CD4-positive, alpha-beta T cell (primary cell): ENCODE results near the gene USP35. TPM values are rescaled to one million over a fixed set of nuclear protein-coding genes. Genes with fewer than 3 reads are reported as not detected.
A peak's percentile ranks its signal among the peaks of the same experiment; 100 is the strongest.

Experiments
- ATAC-seq: fragments of 200-7000 bp; cut with Tn5 transposase; one replicate; pipeline ENCODE4 v1.10.0; 2022; ENCODE audit warnings: mild to moderate bottlenecking; ENCODE audit not compliant: poor library complexity
- CTCF ChIA-PET: fragments of 350-600 bp; sonication (Branson Sonifier 250); formaldehyde crosslinking; loops from one replicate; lab custom pipeline; 2021; ENCODE audit warnings: antibody characterized with exemption, inconsistent platforms; lab: Charles Lee
- POLR2A ChIA-PET: fragments of 350-600 bp; sonication (Branson Sonifier 250); formaldehyde crosslinking; loops from one replicate; lab custom pipeline; 2021; ENCODE audit warnings: antibody characterized with exemption, inconsistent platforms; lab: Charles Lee
- DNase-seq, 14 experiments: peaks; one replicate each; pipeline ENCODE4 v3.0.0-alpha.2; 2013 to 2020; ENCODE audit warnings: mixed read lengths in 2 of 14
- H3K27ac ChIP-seq, 2 donors: one replicate each; pipeline versions ENCODE4 v1.5.1 to v1.7.0; 2013; ENCODE audit warnings: low read length in 2 of 2, low read depth in 1 of 2, mild to moderate bottlenecking in 1 of 2
- H3K27me3 ChIP-seq, 2 experiments: 1 replicate in 1 of 2; 2 replicates in 1 of 2; pipeline versions ENCODE4 v1.6.1 to v1.7.0; 2013; ENCODE audit warnings: low read length in 2 of 2, control low read depth in 1 of 2, mild to moderate bottlenecking in 1 of 2, moderate library complexity in 1 of 2; ENCODE audit not compliant: insufficient read depth in 2 of 2, control insufficient read depth in 1 of 2
- H3K36me3 ChIP-seq: one replicate; pipeline ENCODE4 v1.6.1; 2013; ENCODE audit warnings: low read length, control low read depth; ENCODE audit not compliant: insufficient read depth
- H3K4me1 ChIP-seq: one replicate; pipeline ENCODE4 v1.6.1; 2013; ENCODE audit warnings: low read length, control low read depth; ENCODE audit not compliant: insufficient read depth
- H3K4me3 ChIP-seq: one replicate; pipeline ENCODE4 v1.5.1; 2013; ENCODE audit warnings: mild to moderate bottlenecking, low read length, moderate library complexity
- H3K9me3 ChIP-seq, 2 experiments: 1 replicate in 1 of 2; 2 replicates in 1 of 2; pipeline versions ENCODE4 v1.6.1 to v1.7.0; 2013; ENCODE audit warnings: low read length in 2 of 2, mild to moderate bottlenecking in 2 of 2, control low read depth in 1 of 2, moderate library complexity in 1 of 2; ENCODE audit not compliant: control insufficient read depth in 1 of 2, insufficient read depth in 1 of 2
- H3K27ac Mint-ChIP-seq: one replicate; pipeline ENCODE4 v1.8.0; 2020; ENCODE audit warnings: mixed read lengths
- H3K27me3 Mint-ChIP-seq: one replicate; pipeline ENCODE4 v1.8.0; 2021; ENCODE audit warnings: mixed read lengths
- H3K36me3 Mint-ChIP-seq: one replicate; pipeline ENCODE4 v1.8.0; 2021; ENCODE audit warnings: low read depth, mixed read lengths
- H3K4me1 Mint-ChIP-seq: one replicate; pipeline ENCODE4 v1.8.0; 2021; ENCODE audit warnings: low read depth, mixed read lengths
- H3K4me3 Mint-ChIP-seq: one replicate; pipeline ENCODE4 v1.8.0; 2020; ENCODE audit warnings: mild to moderate bottlenecking, mixed read lengths
- H3K9me3 Mint-ChIP-seq: one replicate; pipeline ENCODE4 v1.8.0; 2020; ENCODE audit warnings: mixed read lengths
- CTCF ChIP-seq: fragments of 200-600 bp; IDR thresholded peaks from one replicate; pipeline ENCODE4 v1.8.0; 2022; ENCODE audit warnings: antibody characterized with exemption, mild to moderate bottlenecking
- intact Hi-C, 2 experiments: fragments of 100-400 bp; cut with DNase I in 1 of 2; cut with micrococcal nuclease in 1 of 2; formaldehyde crosslinking; loops; one replicate each; pipeline versions ENCODE4 v1.15.1 to v1.9.0; 2023 to 2025; cut with DNase I, micrococcal nuclease
- total RNA-seq, 174 experiments: library from RNA in 2 of 174; stranded (reverse) in 2 of 174; gene quantifications; one replicate each; pipeline ENCODE4 v1.2.3 and lab custom pipeline; 2021 to 2026

Gene USP35
- total RNA-seq, 2 experiments from 2014 or later = 29.2 to 33.1 TPM

GRCh38 chr11:78210000-78210608, 21.4 kb downstream of the USP35 start:
- Histone ChIP-seq H3K27ac (no peak overlapping the region), H3K4me1 (peaks cover 16% of the 10 kb centered on the region), H3K27me3 (no peaks in the 10 kb centered on the region), H3K4me3 (no peak overlapping the region), H3K9me3 (no peaks in the 10 kb centered on the region), H3K36me3 (peaks cover 40% of the 10 kb centered on the region)
- Mint-ChIP-seq H3K4me3 (no peak overlapping the region), H3K9me3 (no peaks in the 10 kb centered on the region), H3K27me3 (no peaks in the 10 kb centered on the region), H3K36me3 (peaks cover 62% of the 10 kb centered on the region), H3K27ac (peak overlapping the region; percentile 59), H3K4me1 (peaks cover 34% of the 10 kb centered on the region)
- intact Hi-C loops = no loop called here
- peak in 1 of 14 experiments; percentile 25 for DNase-seq
- CTCF ChIA-PET = no interaction called here
- POLR2A ChIA-PET = no interaction called here
- TF ChIP-seq CTCF = no peak
- no peak for ATAC-seq

GRCh38 chr11:78211565-78211964, 22.8 kb downstream of the USP35 start:
- Histone ChIP-seq H3K4me1 (peaks cover 10% of the 10 kb centered on the region), H3K27ac (no peak overlapping the region), H3K36me3 (peaks cover 40% of the 10 kb centered on the region), H3K4me3 (no peak overlapping the region), H3K9me3 (no peaks in the 10 kb centered on the region), H3K27me3 (no peaks in the 10 kb centered on the region)
- Mint-ChIP-seq H3K4me3 (no peak overlapping the region), H3K27me3 (no peaks in the 10 kb centered on the region), H3K36me3 (peaks cover 67% of the 10 kb centered on the region), H3K27ac (peak overlapping the region; percentile 59), H3K9me3 (no peaks in the 10 kb centered on the region), H3K4me1 (peaks cover 25% of the 10 kb centered on the region)
- CTCF ChIA-PET = no interaction called here
- DNase-seq (no peak), ATAC-seq (no peak)
- intact Hi-C loops = no loop called here
- POLR2A ChIA-PET = no interaction called here
- TF ChIP-seq CTCF = no peak

GRCh38 chr11:78212586-78213371, 24.1 kb downstream of the USP35 start:
- no peak overlapping the region for H3K27ac ChIP-seq
- H3K27ac Mint-ChIP-seq = no peak overlapping the region
- ATAC-seq (no peak), DNase-seq (peak in 1 of 14 experiments; percentile 1)
- ChIA-PET CTCF (no interaction called here), POLR2A (no interaction called here)
- no peaks in the 10 kb centered on the region for H3K9me3 Mint-ChIP-seq
- H3K36me3 ChIP-seq = peaks cover 35% of the 10 kb centered on the region
- peaks cover 79% of the 10 kb centered on the region for H3K36me3 Mint-ChIP-seq
- H3K4me1 Mint-ChIP-seq = peaks cover 23% of the 10 kb centered on the region
- no peak overlapping the region for H3K4me3 Mint-ChIP-seq
- peaks cover 5% of the 10 kb centered on the region for H3K4me1 ChIP-seq
- H3K27me3 ChIP-seq = no peaks in the 10 kb centered on the region
- intact Hi-C loops = no loop called here
- no peak overlapping the region for H3K4me3 ChIP-seq
- no peak for TF ChIP-seq CTCF
- no peaks in the 10 kb centered on the region for H3K9me3 ChIP-seq
- H3K27me3 Mint-ChIP-seq = no peaks in the 10 kb centered on the region
